ENCODE results near the gene TRAM2.

DNA sequence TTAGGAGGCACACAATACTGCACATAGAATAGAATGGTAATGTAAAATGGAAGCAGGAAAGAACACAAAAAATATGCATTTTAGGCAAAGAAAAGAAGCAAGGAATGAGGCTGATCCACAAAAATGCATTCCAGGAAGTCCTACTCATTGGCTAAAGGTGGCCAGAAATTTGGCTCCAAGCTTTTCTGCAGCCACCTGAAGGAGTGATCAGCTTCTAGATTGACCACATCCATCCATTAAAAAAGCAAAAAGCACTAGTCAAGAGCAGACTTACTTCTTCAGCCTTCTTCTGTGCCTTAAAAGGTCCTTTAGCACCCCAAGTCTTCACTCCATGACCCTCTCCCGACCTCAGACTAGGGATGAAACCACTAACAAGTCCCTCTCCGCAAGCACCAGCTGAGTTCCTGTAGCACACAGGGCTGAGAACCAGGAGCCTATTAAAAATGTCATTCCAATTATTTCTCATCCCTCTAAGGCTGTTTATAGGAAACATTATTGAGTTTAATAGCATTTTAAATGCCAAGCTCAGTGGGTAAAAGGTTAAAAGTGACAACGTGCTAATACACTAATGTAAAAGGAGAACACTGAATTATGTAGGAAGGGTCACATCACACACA is 36.5 kb downstream of the TRAM2 start:
- TF ChIP-seq TAF1 (IDR thresholded peaks at IDR 0.05; ENCODE audit: low read depth) (no peak), FOXM1 (IDR thresholded peaks at IDR 0.05; ENCODE audit: borderline replicate concordance, low read depth) (no peak), CREB1 (IDR thresholded peaks at IDR 0.05; ENCODE audit: low read depth) (no peak), TCF12 (IDR thresholded peaks at IDR 0.05; ENCODE audit: low read depth) (no peak)
- TF ChIP-seq, protein P1, sequence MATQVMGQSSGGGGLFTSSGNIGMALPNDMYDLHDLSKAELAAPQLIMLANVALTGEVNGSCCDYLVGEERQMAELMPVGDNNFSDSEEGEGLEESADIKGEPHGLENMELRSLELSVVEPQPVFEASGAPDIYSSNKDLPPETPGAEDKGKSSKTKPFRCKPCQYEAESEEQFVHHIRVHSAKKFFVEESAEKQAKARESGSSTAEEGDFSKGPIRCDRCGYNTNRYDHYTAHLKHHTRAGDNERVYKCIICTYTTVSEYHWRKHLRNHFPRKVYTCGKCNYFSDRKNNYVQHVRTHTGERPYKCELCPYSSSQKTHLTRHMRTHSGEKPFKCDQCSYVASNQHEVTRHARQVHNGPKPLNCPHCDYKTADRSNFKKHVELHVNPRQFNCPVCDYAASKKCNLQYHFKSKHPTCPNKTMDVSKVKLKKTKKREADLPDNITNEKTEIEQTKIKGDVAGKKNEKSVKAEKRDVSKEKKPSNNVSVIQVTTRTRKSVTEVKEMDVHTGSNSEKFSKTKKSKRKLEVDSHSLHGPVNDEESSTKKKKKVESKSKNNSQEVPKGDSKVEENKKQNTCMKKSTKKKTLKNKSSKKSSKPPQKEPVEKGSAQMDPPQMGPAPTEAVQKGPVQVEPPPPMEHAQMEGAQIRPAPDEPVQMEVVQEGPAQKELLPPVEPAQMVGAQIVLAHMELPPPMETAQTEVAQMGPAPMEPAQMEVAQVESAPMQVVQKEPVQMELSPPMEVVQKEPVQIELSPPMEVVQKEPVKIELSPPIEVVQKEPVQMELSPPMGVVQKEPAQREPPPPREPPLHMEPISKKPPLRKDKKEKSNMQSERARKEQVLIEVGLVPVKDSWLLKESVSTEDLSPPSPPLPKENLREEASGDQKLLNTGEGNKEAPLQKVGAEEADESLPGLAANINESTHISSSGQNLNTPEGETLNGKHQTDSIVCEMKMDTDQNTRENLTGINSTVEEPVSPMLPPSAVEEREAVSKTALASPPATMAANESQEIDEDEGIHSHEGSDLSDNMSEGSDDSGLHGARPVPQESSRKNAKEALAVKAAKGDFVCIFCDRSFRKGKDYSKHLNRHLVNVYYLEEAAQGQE (IDR thresholded peaks at IDR 0.05; ENCODE audit: low read depth), result no peak

All from Ishikawa (cell line).